ENCODE data around the gene ZNF414. TPM values are rescaled to one million over a fixed set of nuclear protein-coding genes. Genes with fewer than 3 reads are reported as not detected.
A peak's percentile ranks its signal among the peaks of the same experiment; 100 is the strongest.

The ZNF414 gene
- total and polyA plus RNA-seq, 9 of the 15 experiments (the other 6 are each of a cell fraction or from before 2014, with no cell fraction given) = 0.03 to 27.2 (median 2.2) TPM; not detected in 2

GRCh38 chr19:8552810-8553209 is 38.8 kb upstream of the ZNF414 start (continued):
- TF ChIP-seq TEAD1 (CRISPR knock-in tag; IDR thresholded peaks at IDR 0.05) (peak in 1 of 2 experiments; percentile 62; a peak in 1 of 4 replicates), HMGXB4 (CRISPR knock-in tag; IDR thresholded peaks at IDR 0.05) (no peak), CBFB (CRISPR knock-in tag; IDR thresholded peaks at IDR 0.05) (no peak), ZNF232 (CRISPR knock-in tag; IDR thresholded peaks at IDR 0.05) (no peak), ZNF175 (CRISPR knock-in tag; IDR thresholded peaks at IDR 0.05; ENCODE audit: low read depth) (no peak), TBL1XR1 (IDR thresholded peaks at IDR 0.05; ENCODE audit: low read length in 2 of 2) (peak in 1 of 2 experiments; percentile 83; a peak in 2 of 4 replicates), FOXP1 (CRISPR knock-in tag; IDR thresholded peaks at IDR 0.05) (0 out of 2 replicates have a peak, but pooled peaks have one; percentile 27), NFIC (IDR thresholded peaks at IDR 0.05) (no peak), ZBED1 (IDR thresholded peaks at IDR 0.05) (no peak), GABPA (tag; conservative IDR thresholded peaks at IDR 0.05; ENCODE audit: low read depth) (peak; percentile 87), TAF1 (IDR thresholded peaks at IDR 0.05; ENCODE audit: control insufficient read depth, extremely low read depth, insufficient read depth, low read length, severe bottlenecking) (no peak), FOXA3 (CRISPR knock-in tag; conservative IDR thresholded peaks at IDR 0.05 in 1 of 2, IDR thresholded peaks at IDR 0.05 in 1 of 2) (no peak), ZC3H11A (IDR thresholded peaks at IDR 0.05; ENCODE audit: low read depth, low read length) (no peak), TRIM24 (IDR thresholded peaks at IDR 0.05) (peak in 1 of 2 experiments; percentile 86; a peak in 2 of 4 replicates), YY1 (IDR thresholded peaks at IDR 0.05; ENCODE audit: borderline replicate concordance in 1 of 3, control insufficient read depth in 1 of 3, extremely low read depth in 1 of 3, insufficient read depth in 3 of 3, insufficient read length in 1 of 3, insufficient replicate concordance in 2 of 3, low read depth in 1 of 3, low read length in 2 of 3) (peak; percentile 76 to 99 (median 91)), BACH1 (tag; IDR thresholded peaks at IDR 0.05) (no peak), ZNF12 (CRISPR knock-in tag; IDR thresholded peaks at IDR 0.05) (no peak), BCLAF1 (IDR thresholded peaks at IDR 0.05; ENCODE audit: borderline replicate concordance in 1 of 2, control insufficient read depth in 1 of 2, low read depth in 2 of 2, low read length in 1 of 2) (peak in 1 of 2 experiments; percentile 90; a peak in 2 of 4 replicates)
- TF ChIP-seq, protein P1, sequence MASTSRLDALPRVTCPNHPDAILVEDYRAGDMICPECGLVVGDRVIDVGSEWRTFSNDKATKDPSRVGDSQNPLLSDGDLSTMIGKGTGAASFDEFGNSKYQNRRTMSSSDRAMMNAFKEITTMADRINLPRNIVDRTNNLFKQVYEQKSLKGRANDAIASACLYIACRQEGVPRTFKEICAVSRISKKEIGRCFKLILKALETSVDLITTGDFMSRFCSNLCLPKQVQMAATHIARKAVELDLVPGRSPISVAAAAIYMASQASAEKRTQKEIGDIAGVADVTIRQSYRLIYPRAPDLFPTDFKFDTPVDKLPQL (IDR thresholded peaks at IDR 0.05; ENCODE audit: extremely low read depth, insufficient read length) = no peak
- TF ChIP-seq, protein P2, sequence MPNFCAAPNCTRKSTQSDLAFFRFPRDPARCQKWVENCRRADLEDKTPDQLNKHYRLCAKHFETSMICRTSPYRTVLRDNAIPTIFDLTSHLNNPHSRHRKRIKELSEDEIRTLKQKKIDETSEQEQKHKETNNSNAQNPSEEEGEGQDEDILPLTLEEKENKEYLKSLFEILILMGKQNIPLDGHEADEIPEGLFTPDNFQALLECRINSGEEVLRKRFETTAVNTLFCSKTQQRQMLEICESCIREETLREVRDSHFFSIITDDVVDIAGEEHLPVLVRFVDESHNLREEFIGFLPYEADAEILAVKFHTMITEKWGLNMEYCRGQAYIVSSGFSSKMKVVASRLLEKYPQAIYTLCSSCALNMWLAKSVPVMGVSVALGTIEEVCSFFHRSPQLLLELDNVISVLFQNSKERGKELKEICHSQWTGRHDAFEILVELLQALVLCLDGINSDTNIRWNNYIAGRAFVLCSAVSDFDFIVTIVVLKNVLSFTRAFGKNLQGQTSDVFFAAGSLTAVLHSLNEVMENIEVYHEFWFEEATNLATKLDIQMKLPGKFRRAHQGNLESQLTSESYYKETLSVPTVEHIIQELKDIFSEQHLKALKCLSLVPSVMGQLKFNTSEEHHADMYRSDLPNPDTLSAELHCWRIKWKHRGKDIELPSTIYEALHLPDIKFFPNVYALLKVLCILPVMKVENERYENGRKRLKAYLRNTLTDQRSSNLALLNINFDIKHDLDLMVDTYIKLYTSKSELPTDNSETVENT (CRISPR knock-in tag; IDR thresholded peaks at IDR 0.05) = no peak

Measured in K562 (cell line).